CD4-positive, alpha-beta T cell treated with Interleukin-2 at 100 ng/mL for 4 hours (primary cell): ENCODE results near the gene SLC17A4.

Experiments used
- DNase-seq: peaks from one replicate; pipeline ENCODE4 v3.0.0-alpha.2; 2020; ENCODE audit warnings: low spot score

SLC17A4 gene

GRCh38 chr6:25816252-25816651 is 61.7 kb downstream of the SLC17A4 start:
- no peak for DNase-seq

- no peak for DNase-seq
Observed at GRCh38 chr6:25821341-25821740, 66.8 kb downstream of the SLC17A4 start.

GRCh38 chr6:25829375-25829774 is 74.8 kb downstream of the SLC17A4 start:
- DNase-seq, result no peak

GRCh38 chr6:25830458-25830857 is 75.9 kb downstream of the SLC17A4 start:
- no peak for DNase-seq
